IPS DF 6.9 (cell line): ENCODE results near the gene LSM12.
A peak's percentile ranks its signal among the peaks of the same experiment; 100 is the strongest.

Source experiments
- DNase-seq: peaks from one replicate; pipeline ENCODE4 v3.0.0-alpha.2; 2013; ENCODE audit warnings: low read depth, low spot score
- H3K27ac ChIP-seq: one replicate; pipeline ENCODE4 v1.5.1; 2013; ENCODE audit warnings: low read length, control low read depth
- H3K27me3 ChIP-seq: 2 replicates; pipeline ENCODE4 v1.6.1; 2013; ENCODE audit warnings: mild to moderate bottlenecking, low read length; ENCODE audit not compliant: control insufficient read depth, insufficient read depth
- H3K36me3 ChIP-seq: 2 replicates; pipeline ENCODE4 v1.6.1; 2013; ENCODE audit warnings: low read length; ENCODE audit not compliant: control insufficient read depth, insufficient read depth
- H3K4me1 ChIP-seq: 2 replicates; pipeline ENCODE4 v1.6.1; 2013; ENCODE audit warnings: low read length; ENCODE audit not compliant: control insufficient read depth, insufficient read depth
- H3K4me3 ChIP-seq: 2 replicates; pipeline ENCODE4 v1.5.1; 2013; ENCODE audit warnings: mild to moderate bottlenecking, low read length
- H3K9me3 ChIP-seq: 2 replicates; pipeline ENCODE4 v1.6.1; 2013; ENCODE audit warnings: low read length, inconsistent platforms; ENCODE audit not compliant: control insufficient read depth, insufficient read depth
- WGBS: extraction: QIAGEN DNeasy Blood & Tissue Kit; methylation state at CpG from one replicate; pipeline ENCODE4 v1.1.7; 2013; ENCODE audit warnings: mixed read lengths, missing lambda C conversion rate; ENCODE audit not compliant: insufficient read length, insufficient coverage; 5-methylcytosine and 5-hydroxymethylcytosine counted together

Gene LSM12

DNA sequence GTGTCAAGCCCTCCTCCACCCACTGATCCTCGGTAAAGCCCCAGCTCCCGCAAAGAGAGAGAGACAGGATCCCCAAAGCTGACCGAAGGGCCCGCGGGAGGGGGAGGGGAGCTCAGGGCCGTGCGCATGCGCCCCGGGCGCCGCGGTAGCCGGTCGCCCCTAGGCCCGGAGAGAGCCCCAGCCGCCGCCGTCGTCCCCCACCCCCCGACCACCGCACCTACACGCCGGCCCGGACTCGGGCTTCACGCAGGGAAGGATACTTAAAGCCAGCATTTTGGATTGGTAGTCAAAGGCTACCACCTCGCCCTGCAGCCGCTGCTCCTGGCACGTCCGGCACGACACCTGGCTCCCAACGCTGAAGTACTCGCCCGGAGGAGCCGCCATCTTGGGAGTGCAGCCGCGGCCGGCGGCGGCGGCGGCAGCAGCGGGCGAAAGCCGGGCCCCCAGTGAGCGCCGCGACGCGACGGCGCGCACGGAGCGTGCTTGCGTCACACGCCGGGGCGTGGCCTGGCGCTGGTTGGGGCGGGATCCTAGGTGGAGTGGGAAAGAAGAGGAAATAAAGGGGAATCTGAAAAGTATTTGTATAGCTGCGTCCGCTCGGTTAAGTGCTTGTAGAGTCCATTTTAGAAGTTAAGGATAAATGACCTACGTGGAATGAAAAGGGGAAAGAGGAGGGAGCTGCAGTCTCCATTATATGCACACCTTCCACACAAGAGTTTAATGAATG is at the start of gene LSM12:
LSM12 (minus strand) TSS at position 468 of the 727 bp plus-strand sequence; CDS start at position 384, 84 bp downstream.
- DNase-seq, result peak; percentile 82
- Histone ChIP-seq H3K4me3 (peak within 1 kb of the TSS; percentile 61), H3K4me1 (no peaks in the 10 kb centered on the region), H3K9me3 (no peaks in the 10 kb centered on the region), H3K36me3 (peaks cover 3% of the 10 kb centered on the region; the same call in 1 of the 2 replicates), H3K27me3 (no peaks in the 10 kb centered on the region), H3K27ac (no peak within 1 kb of the TSS)
- WGBS, result no CpG with 5 or more reads among the region's 65 CpGs

DNA sequence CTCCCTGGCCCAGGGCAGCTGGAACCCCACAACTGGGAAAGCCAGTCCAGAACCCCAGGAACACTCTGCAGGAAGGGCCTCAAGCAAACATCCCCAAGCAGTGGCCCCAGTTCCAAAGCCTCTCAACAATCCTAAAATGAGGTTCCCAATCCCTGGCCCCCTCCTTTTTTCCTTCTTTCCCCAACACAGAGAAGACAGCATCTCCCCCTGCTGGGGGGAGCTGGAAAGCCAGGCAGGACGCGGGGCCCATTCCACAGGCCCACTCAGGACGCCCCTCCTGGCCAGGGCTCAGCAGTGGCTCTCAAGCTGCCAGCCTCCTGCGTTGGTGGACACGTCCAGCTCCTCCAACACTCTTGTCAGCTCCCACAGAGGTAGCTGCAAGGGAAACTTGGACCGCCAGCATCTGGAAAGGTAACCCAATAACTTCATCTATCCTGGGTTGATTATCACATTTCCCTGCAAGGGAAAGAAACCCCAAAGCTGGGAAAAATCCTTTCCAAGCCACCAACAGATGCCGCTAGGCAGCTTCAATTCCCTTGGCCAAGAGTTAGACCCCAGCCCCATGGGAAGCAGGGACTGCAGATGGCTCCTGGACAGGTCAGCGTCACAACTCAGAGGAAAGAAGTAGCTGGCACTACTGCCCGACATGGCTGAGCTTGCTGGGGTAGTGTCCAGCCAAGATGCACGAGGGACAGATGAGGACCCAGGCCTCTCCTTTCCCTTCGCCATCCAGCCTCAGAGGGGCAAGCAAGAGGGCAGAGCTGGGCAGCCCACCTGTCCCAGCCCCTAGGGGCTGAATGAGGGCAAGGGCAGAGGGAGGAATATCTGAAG is 49.3 kb upstream of the LSM12 start:
- DNase-seq, result no peak
- Histone ChIP-seq H3K4me1 (peaks cover 6% of the 10 kb centered on the region), H3K9me3 (no peaks in the 10 kb centered on the region), H3K4me3 (no peak overlapping the region), H3K27ac (no peak overlapping the region), H3K27me3 (no peaks in the 10 kb centered on the region), H3K36me3 (no peaks in the 10 kb centered on the region)
- WGBS, result no CpG with 5 or more reads among the region's 11 CpGs

GRCh38 chr17:44113868-44114840 is 47.7 kb upstream of the LSM12 start:
- Histone ChIP-seq H3K4me3 (no peak overlapping the region), H3K27me3 (no peaks in the 10 kb centered on the region), H3K27ac (no peak overlapping the region), H3K36me3 (no peaks in the 10 kb centered on the region), H3K4me1 (peaks cover 8% of the 10 kb centered on the region), H3K9me3 (no peaks in the 10 kb centered on the region)
- DNase-seq, result no peak
- no CpG with 5 or more reads among the region's 9 CpGs for WGBS

- no peaks in the 10 kb centered on the region for H3K9me3 ChIP-seq
- WGBS, result no CpG with 5 or more reads among the region's 1 CpG
- H3K27me3 ChIP-seq, result no peaks in the 10 kb centered on the region
- no peak overlapping the region for H3K4me3 ChIP-seq
- H3K4me1 ChIP-seq, result peaks cover 8% of the 10 kb centered on the region
- no peak overlapping the region for H3K27ac ChIP-seq
- DNase-seq, result no peak
- no peaks in the 10 kb centered on the region for H3K36me3 ChIP-seq
These were observed 46.9 kb upstream of the LSM12 start for GRCh38 chr17:44113382-44113781.

- Histone ChIP-seq H3K27me3 (no peaks in the 10 kb centered on the region), H3K27ac (no peak overlapping the region), H3K4me1 (peaks cover 8% of the 10 kb centered on the region)
These were observed 46.1 kb upstream of the LSM12 start for GRCh38 chr17:44112284-44113280.

GRCh38 chr17:44111777-44112176 is 45.3 kb upstream of the LSM12 start:
- H3K4me3 ChIP-seq, result no peak overlapping the region
- H3K4me1 ChIP-seq, result peaks cover 8% of the 10 kb centered on the region
- H3K36me3 ChIP-seq, result no peaks in the 10 kb centered on the region
- DNase-seq, result no peak
- no peaks in the 10 kb centered on the region for H3K27me3 ChIP-seq
- no peaks in the 10 kb centered on the region for H3K9me3 ChIP-seq
- no peak overlapping the region for H3K27ac ChIP-seq
- WGBS, result no CpG with 5 or more reads among the region's 3 CpGs

More at GRCh38 chr17:44112284-44113280, 46.1 kb upstream of the LSM12 start:
- WGBS, result no CpG with 5 or more reads among the region's 4 CpGs
- DNase-seq, result no peak
- H3K9me3 ChIP-seq, result no peaks in the 10 kb centered on the region
- H3K4me3 ChIP-seq, result no peak overlapping the region
- H3K36me3 ChIP-seq, result no peaks in the 10 kb centered on the region

DNA sequence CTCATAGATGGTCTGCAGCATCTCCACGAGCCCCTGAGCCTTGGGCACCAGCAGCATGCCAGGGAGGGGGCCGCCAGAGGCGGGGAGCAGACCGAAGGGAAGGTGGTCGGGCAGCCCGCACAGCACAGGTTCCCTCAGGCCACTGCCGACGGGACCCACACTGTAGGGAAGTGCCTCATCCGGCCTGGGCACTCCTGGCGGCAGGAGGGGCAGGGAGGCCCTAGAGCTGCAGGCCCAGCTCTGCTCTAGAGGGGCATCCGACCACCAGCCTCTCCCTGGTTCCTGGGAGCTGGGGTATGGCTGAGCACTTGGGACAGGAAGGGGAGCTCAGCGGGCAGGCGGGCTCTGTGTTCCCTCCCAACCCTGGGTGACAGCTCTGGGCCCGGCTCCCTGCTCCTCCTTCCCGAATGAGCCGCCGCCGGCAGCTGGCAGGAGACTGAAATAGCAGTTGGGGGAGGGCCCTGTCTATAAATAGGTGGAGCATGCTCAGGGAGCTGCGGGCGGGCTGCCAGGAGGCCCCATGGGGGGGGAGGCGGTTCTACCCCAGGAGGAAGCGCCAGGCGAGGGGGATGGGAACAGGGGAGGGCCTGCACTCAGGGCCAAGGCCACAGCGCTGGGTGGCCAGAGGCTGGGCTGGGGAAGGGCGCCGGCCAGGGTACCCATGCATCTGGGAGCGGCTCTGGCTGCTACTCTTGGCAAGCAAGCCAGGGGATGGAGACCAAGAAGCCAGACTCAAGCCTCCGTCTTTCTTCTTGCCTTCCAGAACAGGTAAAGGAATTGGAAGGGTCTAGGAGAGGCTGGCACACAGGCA is 44.6 kb upstream of the LSM12 start:
- Histone ChIP-seq H3K9me3 (no peaks in the 10 kb centered on the region), H3K36me3 (no peaks in the 10 kb centered on the region), H3K4me3 (no peak overlapping the region), H3K27ac (no peak overlapping the region), H3K27me3 (no peaks in the 10 kb centered on the region), H3K4me1 (peaks cover 8% of the 10 kb centered on the region)
- DNase-seq, result no peak
- no CpG with 5 or more reads among the region's 28 CpGs for WGBS

DNA sequence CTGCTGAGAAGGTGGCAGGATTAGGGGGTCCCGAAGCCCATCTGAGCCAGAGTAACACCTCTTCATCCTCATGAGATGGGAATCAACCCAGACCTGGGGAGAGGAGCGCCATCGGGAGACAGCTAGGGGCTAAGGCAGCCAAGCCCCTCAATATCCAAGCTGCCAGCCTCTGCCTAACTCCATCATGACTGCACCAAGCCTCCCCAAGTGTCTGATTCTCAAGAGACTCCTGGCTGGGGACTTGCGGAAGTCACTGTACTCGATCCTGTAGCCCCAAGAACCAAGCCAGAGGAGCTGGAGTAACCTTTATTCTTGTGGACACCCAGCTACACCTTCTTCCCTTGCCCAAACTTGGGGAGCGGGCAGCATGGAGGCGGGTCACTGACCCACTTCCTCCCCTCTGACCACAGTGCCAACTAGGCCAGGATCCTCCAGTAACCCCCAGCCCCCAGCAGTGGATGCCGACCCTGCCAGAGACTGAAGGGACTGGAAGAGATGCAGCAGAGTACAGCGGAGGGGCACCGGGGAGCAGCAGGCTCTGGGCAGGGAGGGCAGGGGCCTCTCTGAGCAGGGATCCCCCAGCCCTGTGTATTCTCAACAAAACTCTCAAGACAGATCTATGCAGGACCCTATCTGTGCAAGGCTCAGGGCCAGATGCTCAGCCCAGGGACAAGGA is 43.7 kb upstream of the LSM12 start:
- H3K4me3 ChIP-seq, result no peak overlapping the region
- no CpG with 5 or more reads among the region's 10 CpGs for WGBS
- H3K36me3 ChIP-seq, result no peaks in the 10 kb centered on the region
- H3K9me3 ChIP-seq, result no peaks in the 10 kb centered on the region
- H3K27me3 ChIP-seq, result no peaks in the 10 kb centered on the region
- DNase-seq, result no peak
- H3K27ac ChIP-seq, result no peak overlapping the region
- H3K4me1 ChIP-seq, result peaks cover 8% of the 10 kb centered on the region
